Kidney (tissue), 14 donors: Measurements from ENCODE around the gene TXNDC2. TPM values are rescaled to one million over a fixed set of nuclear protein-coding genes. Genes with fewer than 3 reads are reported as not detected.

Experiments used
- DNase-seq, 5 donors: peaks; one replicate each; pipeline ENCODE4 v3.0.0-alpha.2; 2013 to 2020
- FAIRE-seq: peaks from 2 replicates; lab custom pipeline; 2012; peaks lifted over from hg19 to GRCh38; lab: Jason Lieb, UNC
- H3K27ac ChIP-seq, 2 donors: one replicate each; pipeline ENCODE4 v1.7.0; 2013; ENCODE audit warnings: low read depth in 2 of 2, low read length in 2 of 2, inconsistent platforms in 1 of 2
- H3K27me3 ChIP-seq: one replicate; pipeline ENCODE4 v1.7.1; 2013; ENCODE audit warnings: low read length, inconsistent platforms; ENCODE audit not compliant: control insufficient read depth, insufficient read depth
- H3K36me3 ChIP-seq, 3 donors: one replicate each; pipeline versions ENCODE4 v1.7.0 to v1.7.1; 2013; ENCODE audit warnings: low read length in 3 of 3, control low read depth in 1 of 3, inconsistent platforms in 1 of 3; ENCODE audit not compliant: insufficient read depth in 3 of 3, control insufficient read depth in 2 of 3
- H3K4me1 ChIP-seq, 3 donors: one replicate each; pipeline versions ENCODE4 v1.7.0 to v1.7.1; 2013; ENCODE audit warnings: low read length in 3 of 3, inconsistent platforms in 1 of 3, low read depth in 1 of 3; ENCODE audit not compliant: control insufficient read depth in 2 of 3, insufficient read depth in 2 of 3
- H3K4me3 ChIP-seq, 3 donors: one replicate each; pipeline versions ENCODE4 v1.7.0 to v1.8.1; 2013; ENCODE audit warnings: low read length in 3 of 3, control low read depth in 1 of 3, inconsistent platforms in 1 of 3
- H3K9ac ChIP-seq, 3 donors: one replicate each; pipeline versions ENCODE4 v1.7.0 to v1.7.1; 2013; ENCODE audit warnings: low read length in 3 of 3, control low read depth in 1 of 3, inconsistent platforms in 1 of 3
- H3K9me3 ChIP-seq, 3 donors: one replicate each; pipeline versions ENCODE4 v1.7.0 to v1.7.1; 2013; ENCODE audit warnings: low read length in 3 of 3, control low read depth in 1 of 3, inconsistent platforms in 1 of 3; ENCODE audit not compliant: control insufficient read depth in 2 of 3, insufficient read depth in 1 of 3
- CTCF ChIP-seq: IDR thresholded peaks from 3 replicates; pipeline ENCODE4 v1.5.1; 2012; ENCODE audit warnings: mild to moderate bottlenecking, moderate library complexity, borderline replicate concordance; ENCODE audit not compliant: insufficient read depth; ENCODE audit errors: extremely low read depth
- intact Hi-C: fragments of 100-400 bp; cut with DNase I; formaldehyde crosslinking; loops from one replicate; pipeline ENCODE4 v1.11.1; 2022
- polyA plus RNA-seq: library from polyadenylated mRNA; stranded (reverse); fragments of 350-450 nt; fragmentation: Illumina TruSeq; extraction: RNeasy Lipid Tissue Mini Kit (QIAGEN cat#74804); gene quantifications from one replicate; pipeline ENCODE4 v1.2.3, GENCODE V29; 2014; ENCODE audit warnings: low read depth, low replicate concordance; ENCODE audit not compliant: insufficient read depth
- total RNA-seq: library from RNA; stranded (reverse); fragmentation: NEBNext Ultra II Directional; extraction: Animal tissue kit (Norgen Biotek cat#: 25700); gene quantifications from one replicate; pipeline ENCODE4 v1.2.1, GENCODE V29; 2021
- donor health status: control.
- donor health status: control.
- donor health status: control.
- donor health status: control.
- donor health status: control.
- donor health status: DM: yes; HTN: yes; CAD: no.
- donor health status: Normal renal cell carcinoma (clear cell type).

TXNDC2 gene
- total and polyA plus RNA-seq, 2 donors from 2014 or later = 0.16 TPM; not detected in 1

GRCh38 chr18:9902832-9903231 lies 17.1 kb downstream of the TXNDC2 start:
- FAIRE-seq = no peak
- no peak overlapping the region for H3K4me3 ChIP-seq
- H3K27ac ChIP-seq = no peak overlapping the region
- H3K9me3 ChIP-seq = no peaks in the 10 kb centered on the region
- H3K36me3 ChIP-seq = no peaks in the 10 kb centered on the region
- no peaks in the 10 kb centered on the region for H3K27me3 ChIP-seq
- H3K4me1 ChIP-seq = no peaks in the 10 kb centered on the region
- no peak for TF ChIP-seq CTCF
- peak in 1 of 5 donors; percentile 18 for DNase-seq
- no peak overlapping the region for H3K9ac ChIP-seq
- intact Hi-C loops = no loop called here

GRCh38 chr18:9905401-9905922 lies 19.7 kb downstream of the TXNDC2 start:
- intact Hi-C loops = no loop called here
- DNase-seq (peak in 3 of 5 donors; percentile 52 to 76 (median 74)), FAIRE-seq (no peak)
- no peaks in the 10 kb centered on the region for H3K27me3 ChIP-seq
- H3K36me3 ChIP-seq = no peaks in the 10 kb centered on the region
- H3K4me1 ChIP-seq = no peaks in the 10 kb centered on the region
- no peak for TF ChIP-seq CTCF
- no peak overlapping the region for H3K9ac ChIP-seq
- H3K9me3 ChIP-seq = no peaks in the 10 kb centered on the region
- H3K4me3 ChIP-seq = no peak overlapping the region
- no peak overlapping the region for H3K27ac ChIP-seq

- H3K27me3 ChIP-seq = no peaks in the 10 kb centered on the region
- TF ChIP-seq CTCF = no peak
- intact Hi-C loops = no loop called here
- H3K4me3 ChIP-seq = no peak overlapping the region
- no peak for FAIRE-seq
- no peaks in the 10 kb centered on the region for H3K9me3 ChIP-seq
- no peaks in the 10 kb centered on the region for H3K4me1 ChIP-seq
- no peak for DNase-seq
- no peak overlapping the region for H3K27ac ChIP-seq
- H3K36me3 ChIP-seq = no peaks in the 10 kb centered on the region
- no peak overlapping the region for H3K9ac ChIP-seq
Observed at GRCh38 chr18:9906481-9906880, 20.7 kb downstream of the TXNDC2 start.

GRCh38 chr18:9907867-9908266 lies 22.1 kb downstream of the TXNDC2 start:
- intact Hi-C loops = no loop called here
- Histone ChIP-seq H3K36me3 (no peaks in the 10 kb centered on the region), H3K4me3 (no peak overlapping the region), H3K27me3 (no peaks in the 10 kb centered on the region), H3K27ac (no peak overlapping the region), H3K9me3 (no peaks in the 10 kb centered on the region), H3K4me1 (peaks cover 0 to 2% (median 0%) of the 10 kb centered on the region in 3 donors), H3K9ac (no peak overlapping the region)
- no peak for DNase-seq
- FAIRE-seq = no peak
- TF ChIP-seq CTCF = no peak
